Activated CD4-positive, alpha-beta T cell treated with anti-CD3 and anti-CD28 coated beads, Interleukin-2, amount 50 U/mL, for 48 hours (primary cell): ENCODE measurements around the gene LAMA2.

ENCODE experiments used
- DNase-seq, 2 experiments: peaks; one replicate each; pipeline ENCODE4 v3.0.0-alpha.2; 2020

LAMA2 gene

DNA sequence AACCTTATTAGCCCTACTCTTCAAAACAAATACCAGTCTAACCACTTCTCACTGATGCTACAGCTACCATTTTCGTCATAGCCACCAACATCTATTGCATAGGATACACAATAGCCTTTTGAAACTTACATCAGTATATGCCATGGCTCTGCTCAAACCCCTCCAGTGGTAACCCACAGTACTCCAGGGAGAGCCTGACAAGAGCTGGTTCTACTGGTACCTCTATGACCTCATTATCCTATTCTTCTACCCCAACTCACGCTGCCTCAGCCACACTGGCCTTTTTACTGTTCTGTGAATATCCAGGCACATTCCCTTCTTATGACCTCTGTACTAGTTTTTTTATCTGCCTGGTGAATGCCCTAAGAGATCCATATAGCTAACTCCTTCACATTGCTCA lies 669.5 kb downstream of the LAMA2 start:
- no peak for DNase-seq

DNA sequence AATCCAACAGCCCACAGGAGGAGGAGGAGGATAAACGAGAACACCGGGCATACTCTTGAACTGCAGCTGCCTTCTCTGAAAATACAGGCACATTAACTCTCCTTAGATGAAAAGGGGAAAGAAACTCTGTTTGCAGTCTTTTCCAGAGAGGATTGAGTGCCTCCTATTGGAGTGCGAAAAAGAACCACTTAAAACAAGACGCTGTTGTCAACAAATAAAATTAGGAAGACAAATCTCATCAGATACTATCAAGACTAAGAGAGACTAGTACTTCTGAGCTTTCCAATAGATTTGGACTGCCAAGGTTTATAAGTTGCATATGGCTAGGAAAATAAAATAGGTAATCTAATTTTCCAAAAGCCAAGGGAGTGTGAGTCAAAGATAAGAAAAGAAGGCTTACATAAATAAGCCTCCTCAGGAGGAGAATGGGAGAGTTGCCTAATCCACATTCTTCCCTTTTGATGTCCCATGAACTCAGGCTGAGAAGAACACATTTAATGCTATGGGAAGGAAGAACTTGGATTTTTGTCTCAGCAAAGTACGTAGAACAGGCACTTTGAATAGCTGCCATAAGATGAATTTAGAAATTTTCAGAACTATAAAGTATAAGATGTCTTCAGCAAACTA lies 672.4 kb downstream of the LAMA2 start:
- DNase-seq, result no peak

DNA sequence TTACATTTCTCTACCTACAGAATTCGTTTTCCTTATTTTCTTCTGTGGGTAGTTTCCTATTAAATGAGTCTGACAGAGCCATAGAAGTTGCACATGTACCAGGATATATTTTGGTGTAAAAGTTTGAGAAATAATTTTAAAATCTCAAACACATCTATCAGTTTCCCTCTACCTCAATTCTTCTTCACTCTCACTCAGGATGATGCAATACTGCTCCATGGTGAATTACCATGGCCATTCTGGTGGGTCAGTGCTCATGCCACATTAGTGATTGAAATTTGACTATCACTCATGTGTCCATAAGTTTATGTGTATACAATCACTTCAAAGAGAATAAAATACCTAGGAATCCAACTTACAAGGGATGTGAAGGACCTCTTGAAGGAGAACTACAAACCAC lies 675.3 kb downstream of the LAMA2 start:
- no peak for DNase-seq

DNA sequence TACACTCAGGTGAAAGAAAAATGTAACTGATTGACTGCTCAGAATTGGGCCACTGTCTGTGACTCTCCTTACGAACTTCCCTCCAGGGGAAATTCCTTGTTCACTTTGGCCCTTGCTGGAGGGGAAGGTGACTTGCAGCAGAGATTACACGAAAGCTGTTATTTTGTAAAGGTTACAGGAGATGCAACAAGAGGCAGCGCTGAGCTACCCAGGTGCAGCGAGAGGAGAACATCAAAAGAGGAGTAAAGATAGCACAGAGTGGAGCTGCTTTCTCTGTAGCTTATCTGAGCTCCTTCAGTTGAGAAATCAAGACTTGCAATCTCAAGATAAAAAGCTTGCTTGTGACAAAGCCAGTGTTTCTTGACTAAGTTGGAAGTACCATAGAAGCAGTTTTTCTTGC lies 682.4 kb downstream of the LAMA2 start:
- DNase-seq, result no peak

DNA sequence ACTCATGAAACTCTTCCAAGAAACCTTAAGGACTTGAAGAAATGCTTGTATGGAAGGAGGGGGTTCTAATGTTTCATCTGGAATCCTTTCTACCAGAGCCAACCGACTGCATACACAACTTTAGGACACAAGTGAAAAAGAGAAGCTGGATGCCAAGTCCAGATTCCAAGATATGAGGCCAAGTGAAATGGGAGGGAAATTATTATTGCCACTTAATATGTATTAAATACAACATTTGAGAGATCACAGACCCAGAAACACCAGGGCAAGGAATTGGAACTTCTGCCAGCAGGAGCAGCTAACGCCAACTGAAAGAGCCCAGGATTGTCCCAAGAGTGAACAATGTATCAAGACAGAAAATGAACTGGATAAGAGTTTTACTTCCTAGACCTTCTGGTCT lies 682.9 kb downstream of the LAMA2 start:
- no peak for DNase-seq
